HG03135 (cell line): Measurements from ENCODE around the gene SIL1.

ENCODE experiments used
- ATAC-seq: cut with Tn5 transposase; IDR thresholded peaks from one replicate; pipeline ENCODE4 v1.9.1; 2021; ENCODE audit warnings: mild to moderate bottlenecking, moderate library complexity; ENCODE audit not compliant: unreplicated experiment

The SIL1 gene

GRCh38 chr5:138964647-138965201 lies 233.4 kb downstream of the SIL1 start:
- no peak for ATAC-seq

DNA sequence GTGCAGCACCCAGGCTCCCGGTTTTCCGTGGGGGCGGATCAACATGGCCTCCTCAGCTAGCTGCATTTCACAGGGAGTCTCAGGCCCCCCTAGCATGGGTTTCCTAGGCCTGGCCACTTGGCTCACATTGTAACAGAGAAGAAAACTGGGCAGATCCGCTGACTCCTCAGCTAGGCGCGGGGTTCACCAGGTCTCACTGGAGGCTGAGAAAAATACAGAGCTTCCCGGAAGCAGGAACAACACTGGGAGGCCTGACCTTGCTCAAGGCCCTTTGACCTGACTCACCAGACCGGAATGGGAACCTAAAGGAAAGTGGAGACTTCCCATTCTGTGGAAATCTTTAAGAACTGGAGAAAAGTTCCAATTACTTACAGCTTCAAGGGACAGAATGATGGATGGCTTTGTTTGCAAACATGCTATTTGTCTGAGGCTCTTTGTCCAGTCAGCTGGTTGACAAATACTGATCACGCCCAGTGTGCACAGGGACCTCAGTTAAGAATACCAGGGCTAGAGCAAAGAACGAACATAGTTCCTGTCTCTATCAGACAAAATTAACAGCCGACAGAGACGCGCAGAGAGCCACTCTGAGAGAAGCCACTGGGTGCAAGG lies 234.3 kb downstream of the SIL1 start:
- ATAC-seq: no peak

- ATAC-seq: no peak
Measured at GRCh38 chr5:138962614-138963370, 235.4 kb downstream of the SIL1 start.

DNA sequence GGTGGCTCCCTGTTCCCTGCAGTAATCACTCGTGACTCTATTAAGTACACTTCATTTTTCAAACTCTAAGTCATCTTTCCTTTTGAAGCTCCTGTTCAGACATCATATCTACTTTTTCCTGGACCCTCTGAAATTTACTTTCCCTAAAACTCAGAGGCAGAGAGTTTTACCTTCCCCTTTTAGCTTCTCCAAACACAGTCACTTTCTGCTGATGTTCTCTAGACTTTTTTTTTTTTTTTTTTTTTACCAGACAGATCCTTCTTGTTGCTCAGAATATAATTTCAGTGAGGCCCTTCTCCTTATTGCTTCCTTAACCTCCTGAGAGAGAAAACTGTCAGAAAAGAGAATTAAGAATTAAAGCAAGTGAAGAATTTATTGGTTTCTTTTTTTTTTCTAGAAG lies 236.4 kb downstream of the SIL1 start:
- no peak for ATAC-seq

- ATAC-seq: no peak
Measured at GRCh38 chr5:138961221-138961620, 236.9 kb downstream of the SIL1 start.

DNA sequence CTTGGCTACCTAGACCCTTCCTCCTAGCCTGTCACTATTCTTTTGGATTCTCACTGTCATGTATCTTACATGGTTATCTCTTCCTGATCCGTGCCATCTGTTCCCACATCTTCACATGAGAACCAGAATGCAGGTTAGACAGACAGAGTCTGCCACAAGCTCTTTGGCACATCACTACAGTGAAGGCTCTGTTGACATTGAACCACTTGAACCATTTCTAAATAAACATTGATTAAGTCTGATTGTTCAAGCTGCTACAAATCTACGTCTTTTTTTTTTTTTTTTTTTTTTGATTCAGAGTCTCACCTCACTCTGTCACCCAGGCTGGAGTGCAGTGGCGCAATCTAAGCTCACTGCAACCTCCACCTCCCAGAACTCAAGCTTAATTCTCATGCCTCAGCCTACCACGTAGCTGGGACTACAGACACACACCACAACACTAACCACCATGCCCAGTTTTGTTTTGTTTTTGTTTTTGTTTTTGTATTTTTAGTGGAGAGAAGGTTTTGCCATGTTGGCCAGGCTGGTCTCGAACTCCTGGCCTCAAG lies 237.9 kb downstream of the SIL1 start:
- ATAC-seq: no peak

DNA sequence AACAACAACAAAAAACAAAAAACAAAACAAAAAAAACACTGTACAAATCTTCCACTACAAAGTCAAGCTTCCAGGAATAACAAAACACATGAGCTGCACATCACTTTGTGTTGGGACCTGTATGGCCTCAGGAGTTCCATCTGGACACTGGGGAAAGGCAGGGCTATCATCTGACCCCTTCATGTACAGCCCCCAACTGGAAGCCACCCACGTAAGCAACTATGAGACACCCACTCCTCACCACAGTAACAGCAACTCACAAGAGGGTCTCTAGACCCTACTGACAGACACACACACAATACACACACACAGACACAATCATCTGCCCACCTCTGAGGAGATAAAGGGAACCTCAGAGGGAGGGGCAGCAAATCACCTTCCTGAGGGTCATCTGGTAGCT lies 241.4 kb downstream of the SIL1 start:
- ATAC-seq: no peak

- no peak for ATAC-seq
Measured at GRCh38 chr5:138955671-138956295, 242.4 kb downstream of the SIL1 start.

GRCh38 chr5:138955013-138955660 lies 243.0 kb downstream of the SIL1 start:
- ATAC-seq: no peak

GRCh38 chr5:138954257-138955012 lies 243.7 kb downstream of the SIL1 start:
- no peak for ATAC-seq

DNA sequence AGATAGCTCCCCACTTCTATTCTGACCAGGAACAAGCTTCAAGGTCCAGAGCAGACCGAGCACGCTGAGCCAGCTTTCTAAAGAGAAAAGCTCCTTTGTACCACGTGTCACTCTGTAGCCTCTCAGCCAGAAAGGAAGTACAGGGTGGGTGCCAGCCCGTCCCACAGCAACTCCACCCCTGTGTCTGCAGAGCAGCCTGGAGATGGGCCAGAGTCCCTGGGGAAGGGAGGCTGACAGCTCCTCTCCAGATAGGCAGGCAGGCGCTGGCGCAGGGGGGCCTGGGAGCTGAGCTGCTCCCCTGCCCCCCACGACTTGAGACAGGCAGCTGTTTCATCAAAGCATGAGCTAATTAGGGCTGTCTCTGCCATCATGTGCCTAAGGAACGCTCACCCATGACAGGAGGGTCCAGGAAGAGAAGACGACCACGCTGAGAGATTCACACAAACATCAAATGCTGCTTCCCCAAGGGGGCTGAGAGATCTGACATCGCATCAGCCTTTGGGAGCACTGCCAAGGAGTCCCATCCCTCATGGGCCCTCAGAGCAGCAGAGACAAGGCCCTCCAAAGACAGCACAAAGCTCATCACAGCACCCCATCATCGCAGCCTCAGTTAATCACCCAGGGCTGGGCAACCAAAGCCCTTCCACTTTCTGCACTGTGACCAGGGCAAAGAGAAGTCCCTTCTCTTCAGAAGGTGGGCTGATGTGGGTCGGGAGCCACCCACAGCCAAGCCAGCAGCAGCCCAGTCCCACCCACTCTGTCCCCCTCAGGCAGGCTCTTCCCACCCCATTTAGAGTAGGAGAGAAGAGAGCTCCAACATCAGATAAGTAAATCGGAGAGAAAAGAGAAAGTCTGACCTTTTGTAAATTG lies 244.5 kb downstream of the SIL1 start:
- peak; percentile 64 for ATAC-seq

- ATAC-seq: no peak
Measured at GRCh38 chr5:138952962-138953361, 245.2 kb downstream of the SIL1 start.

GRCh38 chr5:138951986-138952735 lies 246.0 kb downstream of the SIL1 start:
- ATAC-seq: no peak

- ATAC-seq: no peak
Measured at GRCh38 chr5:138951091-138951985, 246.8 kb downstream of the SIL1 start.

GRCh38 chr5:138950421-138951031 lies 247.6 kb downstream of the SIL1 start:
- no peak for ATAC-seq

- no peak for ATAC-seq
Measured at GRCh38 chr5:138949988-138950387, 248.2 kb downstream of the SIL1 start.

- no peak for ATAC-seq
Measured at GRCh38 chr5:138949223-138949574, 249.0 kb downstream of the SIL1 start.
